ENCODE measurements around the gene RCAN3. TPM values are rescaled to one million over a fixed set of nuclear protein-coding genes. Genes with fewer than 3 reads are reported as not detected.

Gene RCAN3
- total and polyA plus RNA-seq, 2 of the 13 experiments (the other 11 are each of a cell fraction or from before 2014, with no cell fraction given) = 12.2 to 13.3 TPM

GRCh38 chr1:24588573-24588972 is 85.9 kb downstream of the RCAN3 start (continued):
- peak; percentile 71; the same call in 1 of the 2 replicates for TF ChIP-seq BCL6 (CRISPR knock-in tag; IDR thresholded peaks at IDR 0.05)
- TF ChIP-seq HDAC1 (CRISPR knock-in tag; IDR thresholded peaks at IDR 0.05) = peak; percentile 55
- TF ChIP-seq ZSCAN30 (CRISPR knock-in tag; IDR thresholded peaks at IDR 0.05) = no peak
- TF ChIP-seq HOMEZ (CRISPR knock-in tag; IDR thresholded peaks at IDR 0.05; ENCODE audit: low read depth) = no peak
- 0 out of 2 replicates have a peak, but pooled peaks have one; percentile 20 for TF ChIP-seq SAP130 (CRISPR knock-in tag; IDR thresholded peaks at IDR 0.05; ENCODE audit: low read depth)
- no peak for TF ChIP-seq TAF1 (CRISPR knock-in tag; IDR thresholded peaks at IDR 0.05)
- TF ChIP-seq NR2F6 (IDR thresholded peaks at IDR 0.05) = peak; percentile 73
- peak; percentile 64; the same call in 1 of the 2 replicates for TF ChIP-seq NR2F6 (CRISPR knock-in tag; IDR thresholded peaks at IDR 0.05)
- no peak for TF ChIP-seq ZNF101 (CRISPR knock-in tag; IDR thresholded peaks at IDR 0.05; ENCODE audit: borderline replicate concordance, low read depth)
- TF ChIP-seq ZFX (CRISPR knock-in tag; IDR thresholded peaks at IDR 0.05; ENCODE audit: low read depth) = peak; percentile 48
- TF ChIP-seq TAF15 (IDR thresholded peaks at IDR 0.05; ENCODE audit: low read depth, low read length, poor library complexity, severe bottlenecking) = no peak
- no peak for TF ChIP-seq ZNF224 (CRISPR knock-in tag; IDR thresholded peaks at IDR 0.05)
- TF ChIP-seq PHF20 (CRISPR knock-in tag; IDR thresholded peaks at IDR 0.05) = no peak
- TF ChIP-seq ARID5B (CRISPR knock-in tag; IDR thresholded peaks at IDR 0.05) = peak; percentile 70
- no peak for TF ChIP-seq ZNF432 (CRISPR knock-in tag; IDR thresholded peaks at IDR 0.05; ENCODE audit: borderline replicate concordance)
- peak; percentile 80 for TF ChIP-seq SALL1 (CRISPR knock-in tag; IDR thresholded peaks at IDR 0.05)
- TF ChIP-seq ZFP91 (CRISPR knock-in tag; IDR thresholded peaks at IDR 0.05; ENCODE audit: borderline replicate concordance) = no peak
- 0 out of 2 replicates have a peak, but pooled peaks have one; percentile 26 for TF ChIP-seq ATF7-NPFF (CRISPR knock-in tag; IDR thresholded peaks at IDR 0.05; ENCODE audit: low read depth)
- peak; percentile 60 for TF ChIP-seq GATAD2A (CRISPR knock-in tag; IDR thresholded peaks at IDR 0.05)
- TF ChIP-seq SMAD3 (CRISPR knock-in tag; IDR thresholded peaks at IDR 0.05) = no peak

Data from HepG2 (cell line).